Measurements from ENCODE around the gene C11orf16. TPM values are rescaled to one million over a fixed set of nuclear protein-coding genes. Genes with fewer than 3 reads are reported as not detected.

The C11orf16 gene
- total and polyA plus RNA-seq, 12 donors: 0.07 TPM; not detected in 11

DNA sequence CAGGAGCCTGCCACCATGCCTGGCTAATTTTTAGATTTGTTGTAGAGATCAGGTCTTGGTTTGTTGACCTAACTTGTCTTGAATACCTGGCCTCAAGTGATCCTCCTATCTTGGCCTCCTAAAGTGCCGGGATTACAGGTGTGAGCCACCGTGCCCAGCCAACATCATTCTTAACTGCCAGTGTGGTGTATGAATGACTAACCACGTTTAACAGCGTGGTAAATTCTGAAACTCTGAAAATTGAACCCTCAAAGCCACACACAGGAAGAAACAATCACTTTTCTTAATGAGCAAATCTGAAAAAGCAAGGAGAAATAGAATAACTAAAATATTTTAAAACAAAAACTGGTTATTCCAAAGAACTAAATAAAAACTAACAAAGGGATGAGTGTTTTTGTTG lies 24.1 kb upstream of the C11orf16 start:
- Histone ChIP-seq H3K36me3 (replicated peaks in 1 of 2) (peaks cover 0 to 39% of the 10 kb centered on the region in 2 donors), H3K4me1 (replicated peaks in 1 of 2) (peaks cover 10 to 19% of the 10 kb centered on the region in 2 donors), H3K27me3 (no peaks in the 10 kb centered on the region), H3K27ac (no peak overlapping the region), H3K4me3 (no peak overlapping the region), H3K9me3 (replicated peaks in 1 of 3) (no peaks in the 10 kb centered on the region)
- no peak for DNase-seq
- intact Hi-C loops (cut with DNase I): loop anchor here in 1 of 2 donors (5.0 kb wide), 1 partner anchor 40 kb away; no protein-coding TSS in a partner anchor
- WGBS, 4 donors: 73 to 86% (median 80%) methylated on average over 4 of the region's 4 CpGs
- no peak for TF ChIP-seq POLR2A (IDR thresholded peaks at IDR 0.05)
- TF ChIP-seq, protein P1, sequence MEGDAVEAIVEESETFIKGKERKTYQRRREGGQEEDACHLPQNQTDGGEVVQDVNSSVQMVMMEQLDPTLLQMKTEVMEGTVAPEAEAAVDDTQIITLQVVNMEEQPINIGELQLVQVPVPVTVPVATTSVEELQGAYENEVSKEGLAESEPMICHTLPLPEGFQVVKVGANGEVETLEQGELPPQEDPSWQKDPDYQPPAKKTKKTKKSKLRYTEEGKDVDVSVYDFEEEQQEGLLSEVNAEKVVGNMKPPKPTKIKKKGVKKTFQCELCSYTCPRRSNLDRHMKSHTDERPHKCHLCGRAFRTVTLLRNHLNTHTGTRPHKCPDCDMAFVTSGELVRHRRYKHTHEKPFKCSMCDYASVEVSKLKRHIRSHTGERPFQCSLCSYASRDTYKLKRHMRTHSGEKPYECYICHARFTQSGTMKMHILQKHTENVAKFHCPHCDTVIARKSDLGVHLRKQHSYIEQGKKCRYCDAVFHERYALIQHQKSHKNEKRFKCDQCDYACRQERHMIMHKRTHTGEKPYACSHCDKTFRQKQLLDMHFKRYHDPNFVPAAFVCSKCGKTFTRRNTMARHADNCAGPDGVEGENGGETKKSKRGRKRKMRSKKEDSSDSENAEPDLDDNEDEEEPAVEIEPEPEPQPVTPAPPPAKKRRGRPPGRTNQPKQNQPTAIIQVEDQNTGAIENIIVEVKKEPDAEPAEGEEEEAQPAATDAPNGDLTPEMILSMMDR (IDR thresholded peaks at IDR 0.05): no peak

DNA sequence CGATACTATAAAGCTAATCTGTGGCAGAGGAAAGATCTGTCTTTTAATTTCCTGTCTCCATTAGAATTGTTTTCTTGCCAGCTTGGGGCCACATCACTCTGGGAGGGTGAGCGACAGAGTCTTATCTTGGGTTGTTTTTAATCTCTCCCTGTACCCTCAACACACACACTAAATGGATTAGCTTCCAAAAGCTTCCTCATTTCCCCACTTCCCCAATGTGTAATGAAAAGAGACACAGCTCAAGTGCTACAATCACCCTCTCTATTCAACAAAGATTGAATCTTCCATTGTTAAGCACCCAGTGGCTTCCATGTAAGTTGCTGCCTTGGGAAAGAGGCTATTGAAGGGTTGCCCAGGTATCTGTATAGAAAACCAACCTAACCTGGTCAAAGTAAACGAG lies 16.1 kb upstream of the C11orf16 start:
- peaks cover 0 to 43% of the 10 kb centered on the region in 2 donors for H3K36me3 ChIP-seq (replicated peaks in 1 of 2)
- 74 to 86% (median 78%) methylated on average over 3 of the region's 3 CpGs for WGBS, 4 donors

DNA sequence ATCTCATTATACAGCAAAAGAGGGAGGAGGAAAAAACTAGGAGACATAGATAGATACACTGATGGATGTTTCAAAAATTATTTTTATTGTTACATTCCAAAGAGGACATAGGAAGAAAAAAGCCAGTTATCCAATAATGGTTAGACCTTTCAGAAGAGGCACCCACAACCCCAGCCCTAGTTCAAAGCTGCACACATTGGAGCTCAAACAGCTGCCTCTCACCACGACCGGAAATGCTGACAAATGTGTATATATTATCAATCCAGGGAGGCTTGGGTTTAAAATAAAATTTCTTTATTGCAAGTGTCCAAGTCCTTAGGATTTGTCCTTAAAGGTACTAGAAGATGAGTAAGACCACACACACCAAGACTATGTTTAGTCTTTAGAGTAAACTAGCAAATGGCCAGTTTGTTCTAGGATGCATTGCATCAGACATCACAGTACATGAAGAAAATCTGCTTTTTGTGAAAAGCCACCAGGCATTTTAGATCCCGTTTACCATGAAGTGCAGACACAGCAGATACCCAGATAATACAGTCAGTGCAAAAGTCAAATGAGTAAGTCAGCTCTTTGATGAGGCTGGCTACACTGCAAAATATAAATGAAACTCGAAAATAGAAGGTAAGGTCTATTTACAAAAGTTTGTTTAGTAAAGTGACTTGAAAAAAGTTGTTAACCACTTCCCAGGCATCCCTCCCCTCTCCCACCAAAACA lies 14.6 kb upstream of the C11orf16 start:
- 81 to 92% (median 88%) methylated on average over 4 of the region's 4 CpGs for WGBS, 4 donors
- intact Hi-C loops (cut with DNase I): no loop called here
- Histone ChIP-seq H3K27ac (no peak overlapping the region), H3K4me1 (replicated peaks in 1 of 2) (no peaks in the 10 kb centered on the region), H3K9me3 (replicated peaks in 1 of 3) (no peaks in the 10 kb centered on the region), H3K4me3 (no peak overlapping the region), H3K27me3 (no peaks in the 10 kb centered on the region), H3K36me3 (replicated peaks in 1 of 2) (peaks cover 0 to 28% of the 10 kb centered on the region in 2 donors)
- no peak for DNase-seq
- no peak for TF ChIP-seq POLR2A (IDR thresholded peaks at IDR 0.05)
- TF ChIP-seq, protein P1 (IDR thresholded peaks at IDR 0.05): no peak

More for the DNA sequence above, 16.1 kb upstream of the C11orf16 start:
- Histone ChIP-seq H3K4me1 (replicated peaks in 1 of 2) (no peaks in the 10 kb centered on the region), H3K27ac (no peak overlapping the region), H3K9me3 (replicated peaks in 1 of 3) (no peaks in the 10 kb centered on the region), H3K4me3 (no peak overlapping the region), H3K27me3 (no peaks in the 10 kb centered on the region)
- TF ChIP-seq, protein P1 (IDR thresholded peaks at IDR 0.05): no peak
- no peak for TF ChIP-seq POLR2A (IDR thresholded peaks at IDR 0.05)
- intact Hi-C loops (cut with DNase I): no loop called here
- no peak for DNase-seq

DNA sequence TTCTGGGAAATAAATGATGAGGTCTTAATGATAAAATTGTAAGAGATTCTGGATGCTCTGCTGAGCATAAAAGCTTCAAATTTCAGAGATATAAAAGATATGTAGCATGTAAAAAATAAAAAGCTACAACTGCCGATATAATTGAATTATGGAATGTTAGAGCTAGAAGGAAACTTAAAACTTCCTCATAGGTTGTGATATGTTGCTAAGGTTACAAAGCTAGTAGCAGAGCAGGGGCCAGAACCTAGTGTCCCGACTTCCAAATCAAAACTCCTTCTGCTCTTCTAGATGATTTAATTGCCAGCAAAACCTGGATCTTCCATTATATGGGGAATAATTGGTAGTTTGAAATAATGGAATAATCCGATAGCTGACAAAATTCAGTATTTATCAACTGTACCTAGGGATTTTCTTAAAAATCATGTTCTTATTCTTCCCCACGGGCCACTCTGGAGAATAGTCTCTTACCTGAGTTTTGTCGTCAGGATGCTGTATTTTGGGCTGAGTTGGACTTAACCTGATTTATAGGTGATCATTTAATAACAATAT lies 9.8 kb upstream of the C11orf16 start, which contains the start of gene ASCL3:
Gene ASCL3 (minus strand): TSS at position 499 of the 549 bp plus-strand sequence. CDS start 4,855 bp downstream, outside the sequence.
- Histone ChIP-seq H3K4me3 (no peak within 1 kb of the TSS), H3K4me1 (replicated peaks in 1 of 2) (no peaks in the 10 kb centered on the region), H3K27ac (no peak within 1 kb of the TSS), H3K36me3 (replicated peaks in 1 of 2) (peaks cover 0 to 7% of the 10 kb centered on the region in 2 donors), H3K27me3 (no peaks in the 10 kb centered on the region), H3K9me3 (replicated peaks in 1 of 3) (no peaks in the 10 kb centered on the region)
- TF ChIP-seq, protein P1 (IDR thresholded peaks at IDR 0.05): no peak
- no peak for TF ChIP-seq POLR2A (IDR thresholded peaks at IDR 0.05)
- intact Hi-C loops (cut with DNase I): no loop called here
- WGBS, 4 donors: 67 to 86% (median 75%) methylated on average over 5 of the region's 5 CpGs
- DNase-seq: no peak
